Mesenchymal stem cell (in vitro differentiated cells and primary cell): Measurements from ENCODE around the gene OPCML.

ENCODE experiments used
- DNase-seq: peaks from one replicate; pipeline ENCODE4 v3.0.0-alpha.2; 2013
- H2AFZ ChIP-seq: one replicate; pipeline ENCODE4 v1.6.1; 2013; ENCODE audit warnings: low read depth, mild to moderate bottlenecking, control low read depth, inconsistent platforms, low read length, moderate library complexity
- H2AK5ac ChIP-seq: 2 replicates; pipeline ENCODE4 v1.6.1; 2013; ENCODE audit warnings: low read length, moderate library complexity, mild to moderate bottlenecking, inconsistent platforms; ENCODE audit not compliant: severe bottlenecking
- H2BK120ac ChIP-seq: one replicate; pipeline ENCODE4 v1.6.1; 2013; ENCODE audit warnings: low read depth, mild to moderate bottlenecking, inconsistent platforms, low read length, moderate library complexity
- H2BK12ac ChIP-seq, 2 experiments: one replicate each; pipeline ENCODE4 v1.6.1; 2013; ENCODE audit warnings: inconsistent platforms in 2 of 2, low read length in 2 of 2, mild to moderate bottlenecking in 2 of 2, moderate library complexity in 2 of 2, control low read depth in 1 of 2
- H2BK15ac ChIP-seq: one replicate; pipeline ENCODE4 v1.6.1; 2013; ENCODE audit warnings: mild to moderate bottlenecking, low read depth, inconsistent platforms; ENCODE audit not compliant: poor library complexity, severe bottlenecking
- H2BK5ac ChIP-seq: 2 replicates; pipeline ENCODE4 v1.6.1; 2013; ENCODE audit warnings: low read depth, mild to moderate bottlenecking, low read length, control low read depth, inconsistent platforms; ENCODE audit not compliant: poor library complexity, severe bottlenecking
- H3K14ac ChIP-seq, 2 experiments: one replicate each; pipeline ENCODE4 v1.6.1; 2013; ENCODE audit warnings: inconsistent platforms in 2 of 2, low read length in 2 of 2, control low read depth in 1 of 2, mild to moderate bottlenecking in 1 of 2, moderate library complexity in 1 of 2
- H3K18ac ChIP-seq, 2 experiments: one replicate each; pipeline ENCODE4 v1.6.1; 2013; ENCODE audit warnings: inconsistent platforms in 2 of 2, low read length in 2 of 2, control low read depth in 1 of 2, low read depth in 1 of 2, mild to moderate bottlenecking in 1 of 2
- H3K23ac ChIP-seq, 2 experiments: one replicate each; pipeline ENCODE4 v1.6.1; 2013; ENCODE audit warnings: inconsistent platforms in 2 of 2, low read length in 2 of 2, mild to moderate bottlenecking in 2 of 2, moderate library complexity in 2 of 2, control low read depth in 1 of 2
- H3K27ac ChIP-seq: 2 replicates; pipeline ENCODE4 v1.5.1; 2013; ENCODE audit warnings: mild to moderate bottlenecking, moderate library complexity, low read length, control low read depth, inconsistent platforms; ENCODE audit not compliant: poor library complexity, severe bottlenecking
- H3K27me3 ChIP-seq, 2 experiments: 2 replicates each; pipeline versions ENCODE4 v1.6.1 to v1.7.0; 2013; ENCODE audit warnings: low read length in 2 of 2, mild to moderate bottlenecking in 2 of 2, moderate library complexity in 2 of 2, control low read depth in 1 of 2, inconsistent platforms in 1 of 2; ENCODE audit not compliant: control insufficient read depth in 1 of 2, insufficient read depth in 1 of 2
- H3K36me3 ChIP-seq, 2 experiments: 2 replicates each; pipeline versions ENCODE4 v1.6.1 to v1.7.0; 2013; ENCODE audit warnings: low read length in 2 of 2, control low read depth in 1 of 2, inconsistent platforms in 1 of 2, low read depth in 1 of 2, mild to moderate bottlenecking in 1 of 2; ENCODE audit not compliant: insufficient read depth in 2 of 2, control insufficient read depth in 1 of 2
- H3K4ac ChIP-seq, 2 experiments: one replicate each; pipeline ENCODE4 v1.6.1; 2013; ENCODE audit warnings: inconsistent platforms in 2 of 2, low read length in 2 of 2, mild to moderate bottlenecking in 2 of 2, moderate library complexity in 2 of 2, control low read depth in 1 of 2, low read depth in 1 of 2
- H3K4me1 ChIP-seq: 2 replicates; pipeline ENCODE4 v1.6.1; 2013; ENCODE audit warnings: low read depth, low read length, control low read depth; ENCODE audit not compliant: control insufficient read depth, insufficient read depth
- H3K4me2 ChIP-seq: 2 replicates; pipeline ENCODE4 v1.6.1; 2013; ENCODE audit warnings: low read length, mild to moderate bottlenecking, inconsistent platforms; ENCODE audit not compliant: poor library complexity, severe bottlenecking
- H3K4me3 ChIP-seq, 2 experiments: 2 replicates each; pipeline versions ENCODE4 v1.5.1 to v1.7.0; 2013; ENCODE audit warnings: low read length in 2 of 2, mild to moderate bottlenecking in 2 of 2, control low read depth in 1 of 2, low read depth in 1 of 2; ENCODE audit not compliant: insufficient read depth in 1 of 2
- H3K79me1 ChIP-seq: replicated peaks from 2 replicates; pipeline ENCODE4 v1.6.1; 2013; ENCODE audit warnings: mild to moderate bottlenecking, control low read depth, low read length, inconsistent platforms; ENCODE audit not compliant: poor library complexity, severe bottlenecking
- H3K9ac ChIP-seq: 2 replicates; pipeline ENCODE4 v1.7.0; 2013; ENCODE audit warnings: mild to moderate bottlenecking, low read length, moderate library complexity
- H3K9me3 ChIP-seq: 2 replicates; pipeline ENCODE4 v1.7.0; 2013; ENCODE audit warnings: mild to moderate bottlenecking, low read length; ENCODE audit not compliant: control insufficient read depth
- H4K8ac ChIP-seq: one replicate; pipeline ENCODE4 v1.6.1; 2013; ENCODE audit warnings: inconsistent platforms, mild to moderate bottlenecking, low read length, moderate library complexity
- H4K91ac ChIP-seq: one replicate; pipeline ENCODE4 v1.6.1; 2013; ENCODE audit warnings: mild to moderate bottlenecking, low read length, inconsistent platforms
- WGBS: methylation state at CpG from one replicate; pipeline ENCODE4 v1.1.7; 2013; ENCODE audit warnings: mixed read lengths; 5-methylcytosine and 5-hydroxymethylcytosine counted together

The OPCML gene

DNA sequence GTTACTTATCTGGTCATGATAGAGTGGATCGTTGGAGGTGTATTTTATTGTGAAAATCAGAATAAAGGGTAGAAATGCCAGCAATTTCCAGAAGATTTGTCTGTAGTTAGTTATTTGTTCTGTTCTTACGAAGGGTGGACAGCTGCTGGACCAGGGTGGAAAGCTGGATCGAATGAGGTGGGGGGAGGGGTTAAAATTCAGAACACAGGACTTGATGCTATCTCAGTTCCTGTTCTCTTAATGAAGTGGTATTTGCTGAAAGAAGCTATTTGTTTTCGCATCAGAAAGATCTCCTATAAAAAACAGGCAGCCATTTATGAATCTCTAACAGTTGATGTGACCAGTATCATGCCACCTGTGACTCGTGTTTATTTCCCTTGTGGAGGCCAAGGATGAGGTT, 556.2 kb downstream of the OPCML start:
- H2BK120ac ChIP-seq: no peak overlapping the region
- no peaks in the 10 kb centered on the region for H3K4me1 ChIP-seq
- H3K4me2 ChIP-seq: no peak overlapping the region
- no peak overlapping the region for H2BK5ac ChIP-seq
- H2BK12ac ChIP-seq: no peak overlapping the region
- H3K4ac ChIP-seq: no peak overlapping the region
- no peak overlapping the region for H3K27ac ChIP-seq
- no peak overlapping the region for H3K18ac ChIP-seq
- H3K9me3 ChIP-seq: no peaks in the 10 kb centered on the region
- no peak overlapping the region for H2AFZ ChIP-seq
- no peak overlapping the region for H3K4me3 ChIP-seq
- H4K8ac ChIP-seq: no peak overlapping the region
- 73% methylated on average over 5 of the region's 5 CpGs for WGBS
- H3K9ac ChIP-seq: no peak overlapping the region
- no peak overlapping the region for H3K23ac ChIP-seq
- no peak overlapping the region for H2AK5ac ChIP-seq
- H4K91ac ChIP-seq: no peak overlapping the region
- H3K36me3 ChIP-seq: no peaks in the 10 kb centered on the region
- no peak overlapping the region for H2BK15ac ChIP-seq
- no peak for DNase-seq
- H3K79me1 ChIP-seq: no peaks in the 10 kb centered on the region
- H3K14ac ChIP-seq: no peak overlapping the region
- H3K27me3 ChIP-seq: peaks cover 0 to 14% of the 10 kb centered on the region in 2 experiments

DNA sequence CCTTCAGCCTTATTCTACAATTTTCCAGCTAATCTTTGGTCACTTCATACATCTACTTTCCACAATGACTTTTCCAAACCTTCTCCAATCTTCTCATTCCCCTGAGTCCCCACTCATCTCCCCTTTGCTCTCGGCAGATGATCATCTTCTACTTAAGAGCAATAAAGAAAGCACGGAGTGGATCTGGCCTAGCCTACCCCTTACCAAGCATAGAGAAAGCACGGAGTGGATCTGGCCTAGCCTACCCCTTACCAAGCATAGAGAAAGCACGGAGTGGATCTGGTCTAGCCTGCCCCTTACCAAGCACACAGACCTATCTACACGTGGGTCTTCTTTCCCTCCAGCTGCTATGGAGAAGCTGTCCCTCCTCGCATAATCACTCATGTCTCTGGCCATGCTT, 558.6 kb downstream of the OPCML start:
- Histone ChIP-seq H3K23ac (no peak overlapping the region), H2BK120ac (no peak overlapping the region), H2BK5ac (no peak overlapping the region), H3K18ac (no peak overlapping the region), H3K27me3 (peaks cover 0 to 8% of the 10 kb centered on the region in 2 experiments), H2BK15ac (no peak overlapping the region), H2BK12ac (no peak overlapping the region), H3K79me1 (no peaks in the 10 kb centered on the region), H3K9me3 (no peaks in the 10 kb centered on the region), H2AFZ (no peak overlapping the region), H3K4ac (no peak overlapping the region), H3K4me2 (no peak overlapping the region), H3K9ac (no peak overlapping the region), H3K27ac (no peak overlapping the region), H3K14ac (no peak overlapping the region), H2AK5ac (no peak overlapping the region), H4K91ac (no peak overlapping the region), H4K8ac (no peak overlapping the region), H3K36me3 (no peaks in the 10 kb centered on the region), H3K4me3 (no peak overlapping the region), H3K4me1 (no peaks in the 10 kb centered on the region)
- WGBS: 58% methylated on average over 6 of the region's 6 CpGs
- DNase-seq: no peak

DNA sequence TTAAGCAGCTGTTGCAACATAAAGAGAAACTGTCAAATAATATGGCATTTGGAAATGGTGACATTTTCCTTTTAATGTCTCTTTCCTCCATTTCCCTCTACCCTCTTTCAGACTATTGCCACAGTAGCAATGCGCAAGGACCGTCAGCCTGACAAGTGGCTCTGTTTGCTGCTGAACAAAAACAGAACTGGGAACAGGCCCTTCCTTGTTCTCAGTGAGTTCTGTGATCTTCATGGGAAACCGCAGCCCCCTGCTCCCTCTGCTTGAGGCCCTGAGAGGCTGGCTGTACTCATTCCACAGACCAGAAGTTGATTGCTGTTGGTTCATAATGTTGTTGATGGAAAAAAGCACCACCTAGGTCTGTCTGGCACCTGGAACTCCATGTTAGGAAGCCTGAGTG, 559.7 kb downstream of the OPCML start:
- H4K91ac ChIP-seq: no peak overlapping the region
- no peak overlapping the region for H3K4me3 ChIP-seq
- H3K23ac ChIP-seq: no peak overlapping the region
- H2AFZ ChIP-seq: no peak overlapping the region
- H3K14ac ChIP-seq: no peak overlapping the region
- H3K27ac ChIP-seq: no peak overlapping the region
- H3K9me3 ChIP-seq: no peaks in the 10 kb centered on the region
- H2BK12ac ChIP-seq: no peak overlapping the region
- H3K4me1 ChIP-seq: no peaks in the 10 kb centered on the region
- no peak overlapping the region for H2BK15ac ChIP-seq
- H3K27me3 ChIP-seq: no peaks in the 10 kb centered on the region
- H4K8ac ChIP-seq: no peak overlapping the region
- no peak overlapping the region for H3K4ac ChIP-seq
- WGBS: 66% methylated on average over 3 of the region's 3 CpGs
- H3K79me1 ChIP-seq: no peaks in the 10 kb centered on the region
- DNase-seq: no peak
- H3K36me3 ChIP-seq: no peaks in the 10 kb centered on the region
- H3K18ac ChIP-seq: no peak overlapping the region
- no peak overlapping the region for H2BK5ac ChIP-seq
- no peak overlapping the region for H2BK120ac ChIP-seq
- no peak overlapping the region for H2AK5ac ChIP-seq
- H3K9ac ChIP-seq: no peak overlapping the region
- H3K4me2 ChIP-seq: no peak overlapping the region

DNA sequence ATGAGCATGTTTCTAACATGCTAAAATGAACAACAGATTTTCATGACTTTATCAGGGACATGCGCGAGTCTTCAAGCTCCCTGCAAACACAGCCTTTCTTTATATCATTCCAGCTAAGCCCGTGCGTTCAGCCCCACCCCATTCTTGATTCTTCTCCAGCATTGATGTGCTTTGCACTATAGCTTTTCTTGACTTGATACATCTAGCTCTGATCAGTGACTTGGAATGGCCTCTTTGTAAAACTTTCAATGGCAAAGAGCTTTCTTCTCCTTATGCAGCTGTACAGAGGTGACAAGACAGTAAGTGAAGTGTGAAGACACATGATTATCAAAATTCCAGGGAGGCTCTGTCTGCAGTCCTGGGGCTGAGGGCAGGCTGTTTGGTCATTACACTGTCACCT, 561.0 kb downstream of the OPCML start:
- no peak overlapping the region for H3K4me2 ChIP-seq
- H3K14ac ChIP-seq: no peak overlapping the region
- no peak for DNase-seq
- no peak overlapping the region for H3K4me3 ChIP-seq
- no peaks in the 10 kb centered on the region for H3K9me3 ChIP-seq
- no peak overlapping the region for H4K91ac ChIP-seq
- H2AK5ac ChIP-seq: no peak overlapping the region
- H2BK15ac ChIP-seq: no peak overlapping the region
- no peak overlapping the region for H2BK5ac ChIP-seq
- no peaks in the 10 kb centered on the region for H3K36me3 ChIP-seq
- no peaks in the 10 kb centered on the region for H3K79me1 ChIP-seq
- no peak overlapping the region for H4K8ac ChIP-seq
- WGBS: 72% methylated on average over 4 of the region's 4 CpGs
- H3K27me3 ChIP-seq: no peaks in the 10 kb centered on the region
- no peak overlapping the region for H2BK120ac ChIP-seq
- H3K27ac ChIP-seq: no peak overlapping the region
- no peak overlapping the region for H3K4ac ChIP-seq
- no peak overlapping the region for H3K23ac ChIP-seq
- no peak overlapping the region for H3K18ac ChIP-seq
- no peak overlapping the region for H3K9ac ChIP-seq
- H2BK12ac ChIP-seq: no peak overlapping the region
- no peak overlapping the region for H2AFZ ChIP-seq
- no peaks in the 10 kb centered on the region for H3K4me1 ChIP-seq
